Trophoblast cell (in vitro differentiated cells and primary cell): ENCODE results near the gene PJA1.
A peak's percentile ranks its signal among the peaks of the same experiment; 100 is the strongest.

Source experiments
- DNase-seq, 2 donors: peaks; one replicate each; pipeline ENCODE4 v3.0.0-alpha.2; 2016
- H2AFZ ChIP-seq: 2 replicates; pipeline ENCODE4 v1.6.1; 2013; ENCODE audit warnings: low read length, moderate library complexity, mild to moderate bottlenecking; ENCODE audit not compliant: insufficient read depth, poor library complexity
- H2AK5ac ChIP-seq: 2 replicates; pipeline ENCODE4 v1.6.1; 2013; ENCODE audit warnings: mild to moderate bottlenecking, low read length
- H2BK120ac ChIP-seq: 2 replicates; pipeline ENCODE4 v1.6.1; 2013; ENCODE audit warnings: low read length, mild to moderate bottlenecking, moderate library complexity; ENCODE audit not compliant: insufficient read depth, poor library complexity
- H2BK12ac ChIP-seq: 2 replicates; pipeline ENCODE4 v1.6.1; 2013; ENCODE audit warnings: mild to moderate bottlenecking, low read length, moderate library complexity
- H2BK5ac ChIP-seq: 2 replicates; pipeline ENCODE4 v1.6.1; 2013; ENCODE audit warnings: low read length, low read depth, moderate library complexity, mild to moderate bottlenecking; ENCODE audit not compliant: poor library complexity
- H3K14ac ChIP-seq: 2 replicates; pipeline ENCODE4 v1.6.1; 2013; ENCODE audit warnings: mild to moderate bottlenecking, low read length
- H3K18ac ChIP-seq: 2 replicates; pipeline ENCODE4 v1.6.1; 2013; ENCODE audit warnings: mild to moderate bottlenecking, low read length
- H3K23ac ChIP-seq: 2 replicates; pipeline ENCODE4 v1.6.1; 2013; ENCODE audit warnings: low read length
- H3K27ac ChIP-seq: 2 replicates; pipeline ENCODE4 v1.5.1; 2013; ENCODE audit warnings: low read depth, mild to moderate bottlenecking, inconsistent platforms, low read length, moderate library complexity
- H3K27me3 ChIP-seq: 2 replicates; pipeline ENCODE4 v1.6.1; 2013; ENCODE audit warnings: inconsistent platforms, mild to moderate bottlenecking, low read length, moderate library complexity; ENCODE audit not compliant: insufficient read depth
- H3K36me3 ChIP-seq, 2 experiments: 1 replicate in 1 of 2; 2 replicates in 1 of 2; pipeline ENCODE4 v1.6.1; 2013; ENCODE audit warnings: low read length in 2 of 2, mild to moderate bottlenecking in 2 of 2, moderate library complexity in 1 of 2; ENCODE audit not compliant: insufficient read depth in 2 of 2, control insufficient read depth in 1 of 2
- H3K4ac ChIP-seq: 2 replicates; pipeline ENCODE4 v1.6.1; 2013; ENCODE audit warnings: low read depth, mild to moderate bottlenecking, low read length, moderate library complexity
- H3K4me1 ChIP-seq, 2 experiments: 1 replicate in 1 of 2; 2 replicates in 1 of 2; pipeline ENCODE4 v1.6.1; 2013; ENCODE audit warnings: low read length in 2 of 2, mild to moderate bottlenecking in 2 of 2, moderate library complexity in 1 of 2; ENCODE audit not compliant: insufficient read depth in 2 of 2, control insufficient read depth in 1 of 2
- H3K4me2 ChIP-seq: 2 replicates; pipeline ENCODE4 v1.6.1; 2013; ENCODE audit warnings: inconsistent platforms, mild to moderate bottlenecking, low read length, moderate library complexity
- H3K4me3 ChIP-seq: 2 replicates; pipeline ENCODE4 v1.5.1; 2013; ENCODE audit warnings: mild to moderate bottlenecking, low read depth, low read length, inconsistent platforms
- H3K79me1 ChIP-seq: one replicate; pipeline ENCODE4 v1.6.1; 2013; ENCODE audit warnings: low read length
- H3K79me2 ChIP-seq: 2 replicates; pipeline ENCODE4 v1.6.1; 2013; ENCODE audit warnings: low read length, mild to moderate bottlenecking; ENCODE audit not compliant: control insufficient read depth, insufficient read depth, poor library complexity
- H3K9ac ChIP-seq: 2 replicates; pipeline ENCODE4 v1.6.1; 2013; ENCODE audit warnings: mild to moderate bottlenecking, low read length
- H3K9me3 ChIP-seq: 2 replicates; pipeline ENCODE4 v1.6.1; 2013; ENCODE audit warnings: low read depth, mild to moderate bottlenecking, control low read depth, inconsistent platforms, low read length; ENCODE audit not compliant: insufficient read depth
- H4K12ac ChIP-seq: 2 replicates; pipeline ENCODE4 v1.6.1; 2013; ENCODE audit warnings: low read depth, mild to moderate bottlenecking, low read length, moderate library complexity
- H4K8ac ChIP-seq: 2 replicates; pipeline ENCODE4 v1.6.1; 2013; ENCODE audit warnings: low read depth, mild to moderate bottlenecking, low read length, moderate library complexity
- H4K91ac ChIP-seq: one replicate; pipeline ENCODE4 v1.6.1; 2013; ENCODE audit warnings: low read depth, mild to moderate bottlenecking, low read length, moderate library complexity
- WGBS: extraction: QIAGEN DNeasy Blood & Tissue Kit; methylation state at CpG from one replicate; pipeline ENCODE4 v1.1.7; 2013; ENCODE audit warnings: missing lambda C conversion rate; ENCODE audit not compliant: insufficient read length, insufficient coverage; ENCODE audit errors: extremely low coverage; 5-methylcytosine and 5-hydroxymethylcytosine counted together

Gene PJA1

DNA sequence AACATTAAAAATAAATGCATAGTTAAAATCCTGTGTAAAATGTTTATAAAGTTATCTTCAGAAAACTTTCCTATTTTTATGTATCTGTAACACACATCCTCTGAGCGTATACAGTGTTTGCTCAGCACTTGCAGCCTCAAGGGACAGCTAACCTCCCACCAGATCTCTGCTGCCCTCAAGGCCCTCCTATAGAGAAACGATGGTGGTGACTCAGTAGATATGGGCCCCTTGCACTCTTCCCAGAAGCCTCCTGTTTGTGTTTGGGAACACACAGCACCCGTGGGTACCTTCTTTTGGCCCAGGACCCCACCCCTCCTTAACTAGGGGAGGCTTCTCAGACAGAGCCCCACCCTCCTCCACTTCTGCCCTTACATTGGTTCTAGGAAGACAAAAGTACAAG lies 26.7 kb downstream of the PJA1 start:
- H3K4me1 ChIP-seq = peaks cover 10 to 18% of the 10 kb centered on the region in 2 experiments
- no peak overlapping the region for H3K9ac ChIP-seq
- no peaks in the 10 kb centered on the region for H3K27me3 ChIP-seq
- H4K91ac ChIP-seq = no peak overlapping the region
- DNase-seq = peak in 1 of 2 donors; percentile 13
- no peaks in the 10 kb centered on the region for H3K79me2 ChIP-seq
- no peak overlapping the region for H3K4me2 ChIP-seq
- no peak overlapping the region for H2BK5ac ChIP-seq
- no peaks in the 10 kb centered on the region for H3K9me3 ChIP-seq
- H4K8ac ChIP-seq = no peak overlapping the region
- no peak overlapping the region for H3K14ac ChIP-seq
- no peak overlapping the region for H2AK5ac ChIP-seq
- peak overlapping the region; percentile 2 for H2BK12ac ChIP-seq
- no peak overlapping the region for H3K18ac ChIP-seq
- no peak overlapping the region for H3K23ac ChIP-seq
- peaks cover 9% of the 10 kb centered on the region for H3K79me1 ChIP-seq
- H4K12ac ChIP-seq = no peak overlapping the region
- H3K36me3 ChIP-seq = no peaks in the 10 kb centered on the region
- H3K4me3 ChIP-seq = no peak overlapping the region
- H3K4ac ChIP-seq = no peak overlapping the region
- no peak overlapping the region for H2BK120ac ChIP-seq
- no CpG with 5 or more reads among the region's 3 CpGs for WGBS
- no peak overlapping the region for H2AFZ ChIP-seq
- no peak overlapping the region for H3K27ac ChIP-seq

DNA sequence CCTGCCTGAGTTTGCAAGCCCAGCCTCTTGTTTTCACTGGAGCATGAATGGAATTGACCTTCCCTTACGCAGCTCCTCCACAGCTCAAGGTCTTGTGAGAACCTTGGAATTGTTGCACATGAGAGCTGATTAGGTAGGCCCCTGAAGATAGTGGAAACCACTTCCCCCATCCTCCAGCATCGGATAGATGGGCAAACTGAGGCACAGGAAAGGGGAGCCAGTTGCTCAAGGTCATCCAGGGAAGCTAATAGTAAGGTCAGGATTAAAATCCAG lies 27.2 kb downstream of the PJA1 start:
- no peaks in the 10 kb centered on the region for H3K79me2 ChIP-seq
- no peak overlapping the region for H4K12ac ChIP-seq

DNA sequence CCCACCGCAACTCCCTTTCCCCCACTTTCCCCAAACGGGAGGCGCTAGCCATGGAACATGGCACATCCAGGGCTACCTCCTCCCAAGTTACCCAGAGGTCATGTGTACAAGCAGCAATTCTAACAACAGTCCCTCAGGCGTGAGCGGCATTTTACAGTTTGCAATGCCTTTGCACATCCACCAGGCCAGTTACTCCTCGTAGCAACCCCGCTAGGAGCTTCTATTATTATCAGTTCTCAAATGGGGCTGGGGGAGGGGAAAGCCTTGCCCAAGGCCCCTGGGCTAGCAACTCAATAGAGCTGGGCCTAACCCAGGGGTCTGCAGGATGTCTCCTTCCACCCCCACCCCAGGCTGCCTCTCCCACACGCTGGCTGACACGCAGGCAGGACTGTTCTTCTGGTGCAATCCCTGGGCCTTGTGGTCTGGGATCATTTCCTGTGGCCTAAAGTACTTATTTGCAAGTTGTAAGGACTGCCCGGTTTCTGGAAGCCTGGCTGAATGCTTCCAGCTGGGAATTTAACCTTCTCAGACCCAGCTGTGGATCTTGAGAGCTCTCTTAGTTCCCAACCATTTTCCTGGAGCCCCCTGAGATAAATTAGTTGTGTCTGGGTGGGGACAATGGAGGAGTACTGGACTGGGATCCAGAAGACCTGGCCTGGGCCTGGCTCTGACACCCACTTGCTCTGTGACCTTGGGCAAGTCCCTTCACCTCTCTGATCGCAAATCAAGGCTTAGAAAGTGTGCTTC lies 27.7 kb downstream of the PJA1 start:
- peak overlapping the region; percentile 90 for H4K91ac ChIP-seq
- H2BK120ac ChIP-seq = peak overlapping the region; percentile 82
- no CpG with 5 or more reads among the region's 11 CpGs for WGBS
- H3K23ac ChIP-seq = no peak overlapping the region
- peak overlapping the region; percentile 94 for H3K27ac ChIP-seq
- H3K27me3 ChIP-seq = no peaks in the 10 kb centered on the region
- no peak overlapping the region for H3K4me3 ChIP-seq
- H3K9me3 ChIP-seq = no peaks in the 10 kb centered on the region
- peak overlapping the region; percentile 77 for H2BK12ac ChIP-seq
- H3K36me3 ChIP-seq = no peaks in the 10 kb centered on the region
- H2AK5ac ChIP-seq = no peak overlapping the region
- DNase-seq = peak in 1 of 2 donors; percentile 48
- H2BK5ac ChIP-seq = peak overlapping the region; percentile 91
- H3K79me1 ChIP-seq = peaks cover 9% of the 10 kb centered on the region
- H2AFZ ChIP-seq = peak overlapping the region; percentile 79
- peak overlapping the region; percentile 72 for H3K4me2 ChIP-seq
- H3K18ac ChIP-seq = peak overlapping the region; percentile 93
- H4K8ac ChIP-seq = peak overlapping the region; percentile 85
- peak overlapping the region; percentile 44 for H3K4ac ChIP-seq
- peak overlapping the region; percentile 82 for H3K14ac ChIP-seq
- H3K4me1 ChIP-seq = peaks cover 13 to 19% of the 10 kb centered on the region in 2 experiments
- peak overlapping the region; percentile 81 for H4K12ac ChIP-seq
- H3K79me2 ChIP-seq = no peaks in the 10 kb centered on the region
- peak overlapping the region; percentile 40 for H3K9ac ChIP-seq

More for the DNA sequence above, 27.2 kb downstream of the PJA1 start:
- Histone ChIP-seq H3K14ac (no peak overlapping the region), H2BK5ac (no peak overlapping the region), H3K27ac (peak overlapping the region; percentile 94), H4K91ac (no peak overlapping the region), H2BK12ac (no peak overlapping the region), H4K8ac (no peak overlapping the region), H3K4me1 (peaks cover 10 to 19% of the 10 kb centered on the region in 2 experiments), H3K4me3 (no peak overlapping the region), H2AK5ac (no peak overlapping the region), H3K4ac (no peak overlapping the region), H3K23ac (no peak overlapping the region), H2AFZ (no peak overlapping the region), H3K9me3 (no peaks in the 10 kb centered on the region), H3K4me2 (no peak overlapping the region), H3K27me3 (no peaks in the 10 kb centered on the region), H2BK120ac (no peak overlapping the region), H3K9ac (no peak overlapping the region), H3K36me3 (no peaks in the 10 kb centered on the region), H3K18ac (no peak overlapping the region), H3K79me1 (peaks cover 9% of the 10 kb centered on the region)
- no CpG with 5 or more reads among the region's 2 CpGs for WGBS
- DNase-seq = no peak

DNA sequence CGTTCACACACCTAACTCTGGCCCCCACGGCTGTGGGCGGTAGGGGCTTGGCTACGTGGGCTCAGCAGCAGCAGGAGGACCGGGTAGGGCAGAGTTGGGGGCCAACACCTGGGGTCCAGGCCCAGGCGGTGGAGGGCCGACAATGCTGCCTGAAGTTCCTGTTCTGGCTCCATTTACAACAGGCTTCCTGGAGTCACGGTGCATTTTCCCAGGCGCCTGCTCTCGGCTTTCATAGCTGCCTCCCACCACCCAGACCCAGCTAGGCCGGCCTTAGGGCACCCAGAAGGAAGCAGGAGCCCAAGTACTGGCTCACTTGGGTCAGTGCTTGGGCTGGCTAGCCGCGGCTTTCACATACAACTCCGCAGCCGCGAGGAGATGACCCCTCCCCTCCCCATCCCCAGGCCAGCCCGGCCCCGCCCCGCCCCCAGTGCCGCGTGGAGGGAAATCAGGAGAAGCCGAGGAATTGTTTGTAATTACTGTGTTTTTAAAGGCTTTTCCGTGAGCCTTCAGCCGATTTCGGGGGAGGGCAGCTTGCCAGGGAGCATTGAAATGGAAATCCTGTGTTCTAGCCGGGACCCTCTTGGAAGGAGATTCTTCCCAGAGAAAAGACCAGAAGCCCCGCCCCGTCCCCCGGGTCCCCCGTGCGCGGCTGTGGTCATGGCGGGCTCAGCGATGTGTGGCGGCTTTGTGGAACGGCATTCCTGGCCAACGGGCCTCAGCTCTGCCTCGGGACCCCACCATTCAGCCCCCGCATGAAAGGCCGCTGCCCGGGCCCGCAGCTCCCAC lies 28.5 kb downstream of the PJA1 start:
- Histone ChIP-seq H4K12ac (peak overlapping the region; percentile 91), H3K4me3 (no peak overlapping the region), H3K14ac (peak overlapping the region; percentile 94), H3K36me3 (no peaks in the 10 kb centered on the region), H3K4ac (peak overlapping the region; percentile 82), H2BK12ac (peak overlapping the region; percentile 77), H4K91ac (peak overlapping the region; percentile 96), H2BK5ac (peak overlapping the region; percentile 91), H3K9ac (peak overlapping the region; percentile 56), H3K4me2 (peak overlapping the region; percentile 72), H3K27ac (peak overlapping the region; percentile 94), H3K27me3 (no peaks in the 10 kb centered on the region), H3K23ac (no peak overlapping the region), H2AFZ (peak overlapping the region; percentile 79), H3K4me1 (peaks cover 13 to 19% of the 10 kb centered on the region in 2 experiments), H3K79me2 (no peaks in the 10 kb centered on the region), H3K18ac (peak overlapping the region; percentile 93), H2AK5ac (no peak overlapping the region), H4K8ac (peak overlapping the region; percentile 90), H3K9me3 (no peaks in the 10 kb centered on the region), H3K79me1 (peaks cover 9% of the 10 kb centered on the region), H2BK120ac (peak overlapping the region; percentile 92)
- DNase-seq = peak in 1 of 2 donors; percentile 11
- no CpG with 5 or more reads among the region's 42 CpGs for WGBS
